DMS114 treated with DMSO at 0.1 percent for 48 hours (cell line): ENCODE results near the gene FCGBP.
"Not testable (repeated sequence)": the region's sequence is repeated elsewhere in the genome, so short reads cannot be mapped to it uniquely, and the experiment has no call there.

ENCODE experiments used
- DNase-seq: peaks from one replicate; lab custom pipeline; 2025; ENCODE audit not compliant: unreplicated experiment; lab: John Stamatoyannopoulos, UW

FCGBP gene

DNA sequence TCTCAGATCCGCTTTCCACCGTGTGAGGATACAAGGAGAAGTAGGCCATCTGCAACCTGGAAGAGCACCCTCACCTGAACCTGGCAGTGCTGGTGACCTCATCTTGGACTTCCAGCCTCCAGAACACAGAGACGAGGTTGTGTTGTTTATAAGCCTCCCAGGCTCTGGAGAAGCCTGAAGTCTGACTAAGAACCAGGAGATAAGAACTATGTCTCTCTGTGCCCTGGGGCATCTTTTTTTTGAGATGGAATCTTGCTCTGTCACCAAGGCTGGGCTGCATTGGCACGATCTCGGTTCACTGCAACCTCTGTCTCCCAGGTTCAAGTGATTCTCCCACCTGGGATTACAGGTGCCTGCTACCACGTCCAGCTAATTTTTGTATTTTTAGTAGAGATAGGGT, 14.5 kb downstream of the FCGBP start:
- no peak for DNase-seq

DNA sequence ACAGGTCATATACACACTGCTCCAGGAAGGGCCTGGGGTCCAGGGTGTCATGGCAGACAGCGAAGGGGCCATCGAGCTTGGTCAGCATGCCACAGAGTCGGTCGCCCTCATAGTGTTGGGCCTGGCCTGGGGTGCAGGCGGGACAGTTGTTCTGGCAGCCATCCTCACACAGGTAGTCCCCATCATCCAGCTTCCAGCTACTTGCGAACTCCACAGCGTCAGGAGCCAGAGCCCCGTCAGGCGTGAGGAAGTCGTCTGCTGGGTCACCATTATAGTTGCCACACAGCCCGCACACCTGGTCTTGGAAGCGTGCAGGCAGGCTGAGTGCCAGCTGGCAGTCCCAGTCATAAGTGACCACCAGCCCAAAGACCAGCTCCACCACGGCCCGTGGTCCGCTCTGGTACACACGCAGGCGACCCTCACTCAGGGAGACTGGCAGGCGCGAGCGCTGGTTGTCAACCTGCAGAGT, 16.2 kb downstream of the FCGBP start:
- no peak for DNase-seq

DNA sequence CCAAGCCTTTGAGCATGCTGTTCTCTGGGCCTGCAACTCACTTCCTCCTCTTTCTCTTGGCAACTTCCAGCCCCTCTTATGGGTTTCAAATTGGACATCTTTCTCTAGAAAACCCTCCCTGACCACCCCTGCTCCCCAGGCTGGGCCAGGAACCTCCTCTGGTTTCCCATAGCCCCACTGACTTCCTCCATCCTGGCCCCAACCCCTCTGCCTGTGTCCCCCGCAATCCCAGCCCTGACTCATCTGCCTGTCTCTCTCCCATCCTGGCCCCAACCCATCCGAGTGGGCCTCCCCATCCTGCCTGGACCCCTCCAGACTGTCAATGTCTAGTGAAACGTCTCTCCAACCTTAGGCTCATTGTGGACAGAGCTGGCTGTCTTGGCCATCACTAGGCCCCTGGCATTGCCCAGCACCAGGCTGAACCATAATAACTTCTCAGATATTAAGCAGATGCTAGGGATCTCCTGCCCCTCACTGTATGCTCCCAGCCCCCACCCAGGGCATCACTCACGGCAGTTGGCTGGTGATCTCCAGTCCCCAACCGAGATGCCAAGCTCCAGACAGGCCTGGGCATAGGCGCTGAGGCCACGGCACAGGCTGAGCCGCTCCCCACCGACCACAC, 16.8 kb downstream of the FCGBP start:
- DNase-seq, result no peak

DNA sequence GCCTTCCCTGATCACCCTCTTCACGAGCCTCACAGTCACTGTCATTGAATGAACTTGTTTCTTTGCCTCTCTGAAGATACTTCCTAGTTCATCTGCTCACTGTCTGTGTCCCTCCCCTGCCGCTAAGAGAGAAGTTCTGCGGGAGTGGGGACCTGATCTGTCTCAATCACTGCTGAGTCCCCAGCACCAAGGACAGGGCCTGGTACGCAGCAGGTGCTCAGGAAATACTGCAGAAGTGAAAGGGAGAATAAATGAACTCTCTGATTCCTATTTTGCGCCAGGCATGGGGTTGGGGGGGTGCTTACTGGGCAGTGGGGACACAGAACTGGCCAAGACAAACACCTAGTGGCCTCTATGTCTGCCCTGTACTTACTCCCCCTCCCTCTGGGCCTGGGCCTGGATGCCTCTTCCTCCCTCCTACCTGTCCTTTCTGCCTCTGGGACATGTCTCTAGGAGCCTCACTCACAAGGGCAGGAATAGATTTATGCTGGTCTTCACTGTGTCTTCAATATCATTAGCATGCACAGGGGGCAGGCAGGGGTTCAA, 17.5 kb downstream of the FCGBP start:
- no peak for DNase-seq

DNA sequence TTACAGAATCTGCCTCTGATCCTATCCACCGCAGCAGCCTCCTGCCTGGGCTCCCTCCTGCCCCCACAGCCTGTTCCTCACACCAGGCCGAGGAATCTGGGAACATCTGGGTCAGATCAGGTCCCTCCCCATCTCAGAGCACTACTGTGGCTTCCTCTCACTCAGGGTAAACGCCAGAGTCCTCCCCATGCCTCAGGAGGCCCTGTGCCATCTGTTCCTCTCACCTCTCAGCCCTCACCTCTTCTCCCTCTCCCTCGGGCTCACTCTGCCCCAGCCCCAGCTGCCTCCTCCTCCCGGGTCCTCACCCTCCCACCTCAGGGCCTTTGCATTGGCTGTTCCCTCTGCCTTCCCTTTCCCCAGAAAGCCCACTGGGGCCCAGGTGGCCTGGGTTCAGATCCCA, 18.2 kb downstream of the FCGBP start:
- DNase-seq, result no peak

DNA sequence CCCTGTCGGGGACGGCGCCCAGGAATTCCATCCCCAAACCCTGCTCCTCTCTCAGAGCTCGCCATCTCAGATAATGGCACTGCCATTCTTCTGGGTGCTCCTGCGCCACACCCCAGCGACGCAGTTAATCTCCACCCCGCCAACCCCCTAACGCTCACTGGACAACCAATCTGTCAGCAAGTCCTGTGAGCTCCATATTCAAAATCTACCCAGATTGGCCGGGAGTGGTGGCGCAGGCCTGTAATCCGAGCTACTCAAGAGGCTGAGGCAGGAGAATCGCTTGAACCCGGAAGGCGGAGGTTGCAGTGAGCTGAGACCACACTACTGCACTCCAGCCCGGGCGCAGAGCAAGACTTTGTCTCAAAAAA, 18.6 kb downstream of the FCGBP start:
- no peak for DNase-seq

DNA sequence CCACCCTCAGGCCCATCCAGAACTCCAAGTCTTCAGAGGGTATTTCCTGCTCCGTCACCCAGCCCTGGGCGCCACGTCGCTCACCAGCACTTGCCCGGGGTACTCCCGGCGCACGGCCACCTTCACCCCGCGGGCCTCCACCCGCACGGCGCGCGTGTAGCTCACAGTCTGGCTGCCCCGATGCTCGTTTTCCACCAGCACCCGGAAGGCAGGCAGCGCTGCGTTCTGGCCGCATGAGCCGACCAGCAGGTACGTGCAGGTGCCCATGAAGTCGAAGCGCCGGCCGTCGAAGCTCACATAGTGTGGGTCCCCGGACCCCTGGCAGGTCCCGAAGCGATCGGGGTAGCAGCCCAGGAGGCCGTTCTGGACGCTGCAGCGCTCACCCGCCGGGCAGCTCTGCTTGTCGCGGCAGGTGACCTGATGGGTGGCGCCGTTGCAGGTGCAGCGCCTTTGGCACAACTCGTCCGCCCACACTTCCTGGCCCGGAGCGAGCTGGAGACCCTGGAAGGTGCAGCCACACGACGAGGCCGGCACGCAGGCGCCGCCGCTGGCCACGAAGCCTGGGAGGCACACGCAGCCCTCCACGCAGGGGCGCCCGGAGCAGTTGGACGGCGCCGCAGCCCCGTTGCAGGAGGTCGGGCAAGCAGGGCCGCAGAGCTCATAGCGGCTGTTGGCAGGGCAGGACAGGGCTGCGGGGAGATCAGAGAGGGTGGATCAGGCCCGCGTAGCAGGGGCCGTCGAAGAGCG, 19.2 kb downstream of the FCGBP start:
- no peak for DNase-seq

DNA sequence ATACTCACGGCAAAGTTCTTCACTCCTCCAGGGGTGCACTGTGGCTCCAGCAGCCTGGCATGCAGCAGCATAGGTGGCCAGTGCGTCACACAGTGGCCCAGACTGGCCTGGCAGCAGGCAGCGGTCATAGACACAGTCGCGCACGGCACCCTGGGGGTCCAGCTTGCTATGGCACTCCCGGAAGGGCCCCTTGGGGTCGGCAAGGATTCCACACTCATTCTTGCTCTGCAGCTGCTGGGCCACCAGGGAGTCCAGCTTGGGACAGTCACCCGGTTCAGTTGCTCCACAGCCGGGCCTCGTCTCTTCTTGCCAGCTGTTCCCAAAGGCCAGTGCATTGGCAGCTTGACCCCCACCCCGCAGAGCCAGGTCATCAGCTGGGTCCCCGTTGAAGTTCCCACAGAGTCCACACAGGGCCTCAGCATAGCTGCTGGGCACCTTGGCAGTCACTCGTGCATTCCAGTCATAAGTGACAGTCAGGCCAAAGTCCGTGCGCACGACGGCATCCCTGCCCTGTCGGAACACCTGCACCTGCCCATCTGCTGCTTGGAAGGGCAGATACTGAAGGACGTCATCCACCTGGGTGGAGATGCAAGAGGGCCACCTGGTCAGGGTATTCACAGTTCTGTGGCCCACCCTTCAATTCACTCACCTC, 20.6 kb downstream of the FCGBP start:
- no peak for DNase-seq

DNA sequence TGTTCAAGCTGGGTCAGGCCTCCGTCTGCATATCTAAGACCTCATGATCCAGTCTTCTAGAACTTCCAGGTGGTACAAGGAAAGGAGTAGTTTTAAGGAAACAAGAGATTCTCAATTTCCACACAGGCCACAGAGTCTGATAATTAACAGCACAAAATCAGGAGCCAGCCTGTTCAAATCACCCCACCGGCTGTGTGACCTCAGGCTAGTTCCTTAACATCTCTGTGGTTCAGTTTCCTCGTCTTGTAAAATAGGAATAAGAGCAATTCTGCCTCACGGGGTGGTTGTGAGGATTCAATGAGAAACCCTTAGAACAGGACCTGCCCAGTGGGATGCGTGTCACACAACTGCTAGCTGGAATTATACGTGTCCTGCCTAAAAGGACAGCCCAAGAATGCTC, 25.6 kb downstream of the FCGBP start:
- DNase-seq, result no peak

DNA sequence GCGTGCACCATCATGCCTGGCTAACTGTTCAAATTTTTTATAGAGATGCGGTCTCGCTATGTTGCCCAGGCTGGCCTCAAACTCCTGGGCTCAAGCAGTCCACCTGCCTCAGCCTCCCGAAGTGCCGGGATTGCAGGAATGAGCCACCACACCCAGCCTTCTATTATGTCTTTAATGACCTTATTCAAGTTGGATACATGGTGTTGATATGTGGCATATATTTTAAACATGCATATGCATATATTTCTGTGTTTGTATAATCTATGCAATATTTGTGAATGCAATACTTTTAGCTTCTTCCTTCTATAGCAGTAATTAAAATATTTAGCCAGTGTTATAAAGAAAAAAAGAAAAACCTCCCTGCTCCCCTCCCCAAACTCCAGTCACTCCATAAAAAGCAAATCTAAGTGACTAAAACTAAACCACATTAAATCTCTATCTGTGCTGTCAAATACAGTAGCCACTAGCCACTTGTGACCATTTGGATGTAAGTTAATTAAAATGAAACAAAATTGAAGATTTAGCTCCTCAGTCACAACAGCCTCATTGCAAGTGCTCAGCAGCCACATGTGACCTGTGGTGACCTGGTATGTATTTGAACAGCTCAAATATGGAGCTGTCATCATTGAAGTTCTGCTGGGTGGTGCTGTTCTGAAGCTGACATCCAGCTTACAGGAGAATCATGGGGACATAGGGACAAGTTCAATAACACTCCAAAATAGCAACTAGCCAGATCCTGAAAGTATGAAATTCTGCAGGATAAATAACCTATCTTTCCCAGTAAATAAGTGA, 27.4 kb downstream of the FCGBP start:
- DNase-seq, result no peak

DNA sequence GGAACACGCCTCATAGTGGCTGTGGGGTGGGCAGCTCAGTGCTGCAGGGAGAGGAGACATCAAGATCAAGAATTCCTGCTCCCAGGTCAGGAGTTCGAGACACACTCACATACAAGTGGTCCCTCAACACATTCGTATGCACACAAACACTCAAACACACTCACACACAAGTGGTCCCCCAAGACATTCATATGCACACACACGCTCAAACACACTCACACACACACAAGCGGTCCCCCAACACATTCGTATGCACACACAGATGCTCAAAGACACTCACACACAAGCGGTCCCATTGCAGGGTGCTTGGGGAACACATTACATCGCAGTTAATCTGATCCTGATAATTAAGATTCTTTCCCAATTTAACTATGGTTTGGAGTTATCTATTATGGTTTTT, 28.2 kb downstream of the FCGBP start:
- DNase-seq, result no peak

DNA sequence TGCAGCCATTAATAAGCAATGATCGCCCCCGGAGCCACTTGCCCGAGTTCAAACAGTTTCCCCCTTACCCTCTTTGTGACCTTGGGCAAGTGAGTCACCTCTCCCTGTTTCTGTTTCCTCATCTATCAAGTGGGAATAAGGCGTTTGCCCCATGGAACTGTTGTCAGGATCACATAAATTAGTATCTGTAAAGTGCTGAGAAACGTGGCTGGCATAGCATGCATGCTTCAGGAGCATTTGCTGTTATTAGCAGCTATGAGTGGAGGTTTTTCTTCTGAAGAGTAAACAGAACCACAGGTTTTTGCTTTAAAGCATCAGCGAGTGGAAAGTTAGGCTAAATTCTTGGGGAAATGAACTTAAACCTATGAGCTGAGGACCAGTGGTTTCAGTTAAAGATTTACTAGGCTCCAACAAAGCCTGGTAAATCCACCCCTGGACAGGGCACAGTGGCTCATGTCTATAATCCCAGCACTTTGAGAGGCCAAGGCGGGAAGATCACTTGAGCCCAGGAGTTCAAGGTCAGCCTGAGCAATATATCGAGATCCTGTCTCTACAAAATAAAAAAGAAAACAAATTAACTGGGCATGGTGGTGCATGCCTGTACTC, 30.8 kb downstream of the FCGBP start:
- DNase-seq, result not testable (repeated sequence)

DNA sequence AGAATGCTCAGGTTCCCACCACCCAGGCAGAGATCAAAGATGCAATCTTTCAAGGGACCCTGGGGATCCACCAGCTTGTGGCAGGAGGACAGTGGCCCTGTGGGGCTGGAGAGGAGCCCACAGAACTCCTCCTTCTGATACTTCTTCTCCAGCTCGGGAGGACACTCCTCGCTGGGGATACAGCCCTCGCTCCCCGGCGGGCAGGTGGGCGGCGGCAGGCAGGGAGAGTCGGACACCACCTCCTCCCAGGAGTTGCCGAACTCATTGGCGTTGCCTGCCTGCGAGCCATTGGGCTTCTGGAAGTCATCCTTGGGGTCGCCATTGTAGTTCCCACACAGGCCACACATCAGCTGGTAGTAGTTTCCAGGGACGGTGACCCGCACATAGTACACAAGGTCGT, 32.1 kb downstream of the FCGBP start:
- not testable (repeated sequence) for DNase-seq

DNA sequence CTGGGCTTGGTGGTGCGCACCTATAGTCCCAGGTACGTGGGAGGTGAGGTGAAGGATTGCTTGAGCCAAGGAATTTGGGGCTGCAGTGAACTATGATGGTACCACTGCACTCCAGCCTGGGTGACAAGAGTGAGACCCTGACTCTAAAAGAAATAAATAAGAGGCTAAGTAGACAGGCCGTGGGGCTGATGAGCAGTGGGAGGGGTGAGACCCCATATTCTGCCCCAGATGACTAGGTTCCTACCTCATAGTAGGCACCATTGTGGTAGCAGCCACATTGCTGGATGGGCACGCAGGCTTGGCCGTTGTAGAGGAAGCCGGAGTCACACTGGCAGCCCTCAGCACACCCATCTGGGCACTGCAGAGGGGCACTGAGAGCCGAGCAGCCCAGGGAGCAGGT, 32.8 kb downstream of the FCGBP start:
- not testable (repeated sequence) for DNase-seq

DNA sequence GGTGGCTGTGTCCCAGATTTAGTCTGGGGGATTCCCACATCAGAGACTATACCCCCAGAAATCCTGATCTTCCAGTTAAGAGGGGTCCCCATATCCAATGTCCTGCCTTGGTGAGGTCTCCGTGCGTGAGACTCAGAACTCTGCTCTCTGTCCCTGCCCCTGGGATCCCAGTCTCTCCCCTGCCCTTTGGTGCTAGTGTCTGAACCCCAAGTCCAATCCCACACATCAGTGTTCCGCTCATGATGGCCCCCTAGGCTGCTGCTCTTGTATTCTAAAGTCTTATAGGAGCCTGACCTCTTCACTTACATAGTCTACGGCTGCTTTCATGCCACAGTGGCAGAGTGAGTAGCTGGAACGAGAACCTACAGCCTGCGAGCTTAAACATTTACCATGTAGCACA, 35.6 kb downstream of the FCGBP start:
- DNase-seq, result not testable (repeated sequence)

DNA sequence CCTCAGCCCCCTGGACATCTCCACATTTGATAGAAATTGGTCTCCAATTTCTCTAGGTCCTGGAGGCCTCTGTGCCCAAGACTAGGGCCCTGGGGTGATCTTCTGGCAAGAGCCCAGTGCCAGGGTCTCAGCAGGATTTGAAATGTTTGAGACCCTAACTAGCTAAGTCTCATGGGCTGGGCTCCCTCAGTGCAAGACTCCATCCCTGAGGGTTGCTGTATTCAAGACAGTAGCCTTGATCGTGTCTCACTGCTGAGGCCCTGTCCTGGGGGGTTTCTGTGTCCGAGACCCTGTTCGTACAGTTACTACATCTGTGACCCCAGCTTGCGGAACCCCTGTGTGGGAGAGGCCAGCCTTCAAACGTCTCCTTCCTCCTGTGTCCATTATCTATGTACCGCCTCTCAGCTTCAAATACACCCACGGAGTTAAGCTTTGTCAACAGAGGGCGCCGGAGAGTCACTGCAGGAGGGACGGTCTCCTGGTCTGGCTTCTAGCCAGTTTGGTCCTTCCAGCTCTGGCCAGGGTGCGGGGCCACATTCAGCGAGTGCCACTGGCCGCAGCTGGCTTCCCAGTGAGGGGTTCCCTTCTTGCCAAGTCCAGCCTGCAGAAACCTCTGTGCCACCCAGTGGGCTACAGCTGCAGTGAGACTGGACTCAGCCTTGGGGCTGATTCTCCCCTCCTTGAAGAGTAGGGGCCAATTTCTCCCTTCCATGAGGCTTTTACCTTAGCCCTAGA, 36.8 kb downstream of the FCGBP start:
- not testable (repeated sequence) for DNase-seq

DNA sequence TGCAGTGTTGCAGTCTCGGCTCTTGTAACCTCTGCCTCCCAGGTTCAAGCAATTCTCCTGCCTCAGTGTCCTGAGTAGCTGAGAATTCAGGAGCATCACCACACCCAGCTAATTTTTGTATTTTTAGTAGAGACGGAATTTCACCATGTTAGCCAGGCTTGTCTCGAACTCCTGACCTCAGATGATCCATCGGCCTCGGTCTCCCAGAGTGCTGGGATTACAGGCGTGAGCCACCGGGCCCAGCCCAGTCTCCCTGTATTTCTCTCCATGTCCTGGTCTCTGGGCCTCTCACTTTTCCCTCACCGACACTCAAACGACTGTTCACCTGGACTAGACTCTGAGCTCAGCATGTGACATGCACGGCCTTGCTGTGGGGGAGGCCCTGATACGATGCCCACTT, 39.3 kb downstream of the FCGBP start:
- not testable (repeated sequence) for DNase-seq

DNA sequence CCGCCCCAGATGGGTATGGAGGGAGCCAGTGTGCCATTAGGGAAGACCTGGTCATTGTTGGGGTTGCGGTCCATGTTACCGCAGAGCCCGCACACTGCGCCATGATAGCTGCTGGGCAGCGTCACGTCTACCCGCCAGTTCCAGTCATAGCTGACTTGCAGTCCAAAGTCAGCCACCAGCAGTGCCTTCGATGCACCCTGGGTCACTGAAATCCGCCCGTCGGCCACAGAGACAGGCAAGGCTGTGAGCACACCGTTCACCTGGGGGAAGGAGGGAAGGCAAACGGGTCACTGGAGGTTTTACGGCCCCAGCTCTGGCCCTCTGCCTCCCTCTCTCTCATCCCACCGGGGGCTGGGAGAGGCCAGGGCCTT, 40.2 kb downstream of the FCGBP start:
- DNase-seq, result not testable (repeated sequence)

DNA sequence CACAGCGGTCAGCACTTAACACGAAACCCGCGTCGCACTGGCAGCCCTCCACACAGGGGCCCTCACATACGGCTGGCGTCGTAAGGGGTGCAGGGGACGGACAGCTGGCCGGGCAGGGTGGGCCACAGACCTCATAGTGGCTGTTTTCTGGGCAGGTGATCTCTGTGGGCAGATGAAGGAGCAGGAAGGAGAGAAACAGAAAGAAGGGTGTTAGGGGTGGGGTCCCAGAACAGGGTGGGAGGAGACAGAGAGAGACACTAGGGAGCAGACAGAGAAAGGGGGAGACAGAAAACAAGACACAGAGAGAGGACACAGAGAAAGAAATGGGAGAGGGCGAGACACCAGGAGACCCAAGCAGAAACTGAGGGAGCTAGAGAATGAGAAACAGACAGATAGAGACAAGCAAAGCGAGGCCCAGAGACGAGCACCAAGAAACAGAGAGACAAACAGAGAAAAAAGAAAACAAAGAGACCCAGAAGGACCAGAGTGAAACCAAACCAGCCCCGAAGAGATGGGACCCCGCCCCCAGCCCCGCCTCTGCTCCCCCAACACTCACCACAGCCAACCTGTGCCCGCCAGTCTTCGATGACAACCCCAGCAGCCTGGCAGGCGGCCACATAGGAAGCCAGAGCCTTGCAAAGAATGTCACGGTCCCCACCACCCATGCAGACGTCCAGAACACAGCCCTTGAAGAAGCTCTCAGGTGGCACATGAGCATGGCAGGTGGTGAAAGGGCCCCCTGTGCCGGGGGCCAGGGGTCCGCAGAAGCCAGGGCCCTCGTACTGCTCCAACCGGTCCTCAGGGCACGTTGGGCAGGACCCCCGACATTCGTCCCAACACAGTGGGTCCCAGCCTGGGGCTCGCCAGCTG, 40.8 kb downstream of the FCGBP start:
- not testable (repeated sequence) for DNase-seq
